HepG2 (cell line): Measurements from ENCODE around the gene CPM. TPM values are rescaled to one million over a fixed set of nuclear protein-coding genes. Genes with fewer than 3 reads are reported as not detected.

ENCODE experiments used
- AHDC1 ChIP-seq: sonication (generic); formaldehyde crosslinking; IDR thresholded peaks from 2 replicates; pipeline ENCODE4 v1.5.1; 2020; ENCODE audit warnings: mild to moderate bottlenecking, missing genetic modification reagents, borderline replicate concordance
- FOXA3 ChIP-seq: IDR thresholded peaks from 2 replicates; pipeline ENCODE4 v1.6.1; 2016; ENCODE audit warnings: missing genetic modification reagents, missing compliant biosample characterization
- HNF1B ChIP-seq: sonication (generic); formaldehyde crosslinking; IDR thresholded peaks from 2 replicates; pipeline ENCODE4 v1.5.1; 2020; ENCODE audit warnings: mild to moderate bottlenecking, moderate library complexity, missing genetic modification reagents
- JARID2 ChIP-seq: sonication (generic); formaldehyde crosslinking; IDR thresholded peaks from 2 replicates; pipeline ENCODE4 v1.8.1; 2023; ENCODE audit warnings: missing genetic modification reagents, inconsistent platforms; ENCODE audit not compliant: insufficient replicate concordance
- MBNL3 ChIP-seq: fragments of 250-450 bp; sonication (Bioruptor Pico); conservative IDR thresholded peaks from 2 replicates; pipeline ENCODE4 v1.8.0; 2022; ENCODE audit warnings: mild to moderate bottlenecking, inconsistent platforms
- NCOR1 ChIP-seq: fragments of 200-600 bp; sonication (generic); IDR thresholded peaks from 2 replicates; pipeline ENCODE4 v1.7.0; 2017; ENCODE audit warnings: antibody characterized with exemption, low read length, borderline replicate concordance
- NFE2L2 ChIP-seq: fragments of 150-350 bp; IDR thresholded peaks from 2 replicates; pipeline ENCODE4 v1.6.1; 2014; ENCODE audit warnings: low read length
- NR3C1 ChIP-seq: sonication (generic); formaldehyde crosslinking; IDR thresholded peaks from 2 replicates; pipeline ENCODE4 v1.4.0; 2020; ENCODE audit warnings: missing genetic modification reagents
- SP4 ChIP-seq: sonication (generic); formaldehyde crosslinking; IDR thresholded peaks from 2 replicates; pipeline ENCODE4 v1.8.1; 2023; ENCODE audit warnings: mild to moderate bottlenecking, missing genetic modification reagents
- ZBED4 ChIP-seq: sonication (generic); formaldehyde crosslinking; IDR thresholded peaks from 2 replicates; pipeline ENCODE4 v1.4.0; 2020; ENCODE audit warnings: missing genetic modification reagents, borderline replicate concordance
- ZGPAT ChIP-seq: IDR thresholded peaks from 2 replicates; pipeline ENCODE4 v1.6.1; 2016; ENCODE audit warnings: mild to moderate bottlenecking
- ZNF329 ChIP-seq: sonication (generic); formaldehyde crosslinking; IDR thresholded peaks from 2 replicates; pipeline ENCODE4 v1.9.0; 2021; ENCODE audit warnings: low read depth, mild to moderate bottlenecking, missing genetic modification reagents
- polyA plus RNA-seq, 8 experiments: library from polyadenylated mRNA; depleted of rRNA in 3 of 8; stranded (reverse) in 7 of 8; unstranded in 1 of 8; fragments of >200 nt; fragmentation: Illumina TruSeq in 4 of 8; extraction: Trizol in 4 of 8; gene quantifications; 2 replicates each; pipeline versions ENCODE4 v1.2.1 to v1.2.3, GENCODE V29; 2011 to 2016; ENCODE audit warnings: low read depth in 4 of 8, missing spikeins in 1 of 8, mixed read lengths in 1 of 8; ENCODE audit not compliant: insufficient read depth in 1 of 8
- total RNA-seq, 5 experiments: library from RNA; depleted of rRNA; stranded (reverse); fragments of >200 nt; fragmentation: Illumina TruSeq; extraction: Trizol; gene quantifications; 2 replicates each; pipeline ENCODE4 v1.2.3, GENCODE V29; 2016; ENCODE audit warnings: low read depth in 1 of 5

The CPM gene
- total and polyA plus RNA-seq, 2 of the 13 experiments (the other 11 are each of a cell fraction or from before 2014, with no cell fraction given): not detected

GRCh38 chr12:68808388-68809189, 124.4 kb downstream of the CPM start (continued):
- 0 out of 2 replicates have a peak, but pooled peaks have one; percentile 25 for TF ChIP-seq HNF1B (CRISPR knock-in tag)
- TF ChIP-seq MBNL3 (CRISPR knock-in tag): no peak
- TF ChIP-seq AHDC1 (CRISPR knock-in tag): no peak
- 0 out of 2 replicates have a peak, but pooled peaks have one; percentile 7 for TF ChIP-seq ZNF329 (CRISPR knock-in tag)
- peak; percentile 74; the same call in 1 of the 2 replicates for TF ChIP-seq NCOR1
- peak; percentile 56; the same call in 1 of the 2 replicates for TF ChIP-seq FOXA3 (CRISPR knock-in tag)
- 0 out of 2 replicates have a peak, but pooled peaks have one; percentile 40 for TF ChIP-seq SP4
- peak; percentile 95; the same call in 1 of the 2 replicates for TF ChIP-seq ZBED4 (CRISPR knock-in tag)
- TF ChIP-seq ZGPAT (CRISPR knock-in tag): peak; percentile 30; the same call in 1 of the 2 replicates
- 0 out of 2 replicates have a peak, but pooled peaks have one; percentile 21 for TF ChIP-seq NFE2L2
- TF ChIP-seq NR3C1: no peak
- TF ChIP-seq JARID2 (CRISPR knock-in tag): no peak
